Measurements from ENCODE around the gene THAP12.

The THAP12 gene

DNA sequence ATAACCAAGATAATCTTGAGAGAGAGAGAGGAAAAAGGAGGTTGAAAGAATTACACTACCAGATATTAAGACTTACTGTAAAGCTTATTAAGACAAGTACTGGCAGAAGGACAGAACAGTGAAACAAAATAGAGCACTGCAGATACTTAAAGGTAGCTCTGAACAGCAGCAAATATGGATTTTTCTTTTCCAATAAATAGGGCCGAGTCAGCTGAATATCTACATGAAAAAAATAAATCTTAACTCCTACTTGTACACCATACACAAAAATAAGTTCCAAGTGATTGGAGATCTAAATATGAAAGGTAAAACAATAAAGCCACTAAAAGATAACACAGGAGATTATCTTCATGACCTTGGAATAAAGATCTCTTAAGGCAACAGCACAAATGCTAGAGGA lies 12.4 kb downstream of the THAP12 start:
- TF ChIP-seq, protein P1, sequence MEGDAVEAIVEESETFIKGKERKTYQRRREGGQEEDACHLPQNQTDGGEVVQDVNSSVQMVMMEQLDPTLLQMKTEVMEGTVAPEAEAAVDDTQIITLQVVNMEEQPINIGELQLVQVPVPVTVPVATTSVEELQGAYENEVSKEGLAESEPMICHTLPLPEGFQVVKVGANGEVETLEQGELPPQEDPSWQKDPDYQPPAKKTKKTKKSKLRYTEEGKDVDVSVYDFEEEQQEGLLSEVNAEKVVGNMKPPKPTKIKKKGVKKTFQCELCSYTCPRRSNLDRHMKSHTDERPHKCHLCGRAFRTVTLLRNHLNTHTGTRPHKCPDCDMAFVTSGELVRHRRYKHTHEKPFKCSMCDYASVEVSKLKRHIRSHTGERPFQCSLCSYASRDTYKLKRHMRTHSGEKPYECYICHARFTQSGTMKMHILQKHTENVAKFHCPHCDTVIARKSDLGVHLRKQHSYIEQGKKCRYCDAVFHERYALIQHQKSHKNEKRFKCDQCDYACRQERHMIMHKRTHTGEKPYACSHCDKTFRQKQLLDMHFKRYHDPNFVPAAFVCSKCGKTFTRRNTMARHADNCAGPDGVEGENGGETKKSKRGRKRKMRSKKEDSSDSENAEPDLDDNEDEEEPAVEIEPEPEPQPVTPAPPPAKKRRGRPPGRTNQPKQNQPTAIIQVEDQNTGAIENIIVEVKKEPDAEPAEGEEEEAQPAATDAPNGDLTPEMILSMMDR (IDR thresholded peaks at IDR 0.05; ENCODE audit: low read depth, low read length): no peak
- in situ Hi-C loops (cut with HindIII; ENCODE audit: low sequenced_read_pairs): no loop called here
- no peak for DNase-seq (ENCODE audit: low read depth, low spot score)
- H3K4me3 ChIP-seq (ENCODE audit: low read depth, low read length): no peak overlapping the region

DNA sequence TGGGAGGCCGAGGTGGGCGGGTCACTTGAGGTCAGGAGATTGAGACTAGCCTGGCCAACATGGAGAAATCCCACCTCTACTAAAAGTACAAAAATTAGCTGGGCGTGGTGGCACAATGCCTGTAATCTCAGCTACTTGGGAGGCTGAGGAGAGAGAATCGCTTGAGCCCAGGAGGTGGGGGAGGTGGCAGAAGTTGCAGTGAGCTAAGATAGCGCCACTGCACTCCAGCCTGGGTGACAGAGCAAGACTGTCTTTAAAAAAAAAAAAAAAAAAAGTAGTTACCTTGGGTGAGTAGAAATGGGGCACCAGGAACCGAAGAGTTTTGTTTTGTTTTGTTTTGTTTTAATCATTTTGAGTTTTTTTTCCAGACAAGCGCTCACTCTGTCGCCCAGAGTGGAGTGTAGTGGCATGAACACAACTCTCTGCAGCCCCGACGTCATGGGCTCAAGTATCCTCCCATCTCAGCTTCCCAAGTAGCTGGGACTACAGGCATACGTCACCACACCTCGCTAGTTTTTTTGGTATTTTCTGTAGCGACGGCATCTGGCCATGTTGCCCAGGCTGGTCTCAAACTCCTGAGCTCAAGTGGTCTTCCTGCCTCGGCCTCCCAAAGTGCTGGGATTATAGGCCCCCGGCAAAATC lies 15.8 kb downstream of the THAP12 start:
- H3K4me3 ChIP-seq (ENCODE audit: low read depth, low read length): no peak overlapping the region
- in situ Hi-C loops (cut with HindIII; ENCODE audit: low sequenced_read_pairs): no loop called here
- TF ChIP-seq, protein P1 (IDR thresholded peaks at IDR 0.05; ENCODE audit: low read depth, low read length): no peak
- DNase-seq (ENCODE audit: low read depth, low spot score): no peak

DNA sequence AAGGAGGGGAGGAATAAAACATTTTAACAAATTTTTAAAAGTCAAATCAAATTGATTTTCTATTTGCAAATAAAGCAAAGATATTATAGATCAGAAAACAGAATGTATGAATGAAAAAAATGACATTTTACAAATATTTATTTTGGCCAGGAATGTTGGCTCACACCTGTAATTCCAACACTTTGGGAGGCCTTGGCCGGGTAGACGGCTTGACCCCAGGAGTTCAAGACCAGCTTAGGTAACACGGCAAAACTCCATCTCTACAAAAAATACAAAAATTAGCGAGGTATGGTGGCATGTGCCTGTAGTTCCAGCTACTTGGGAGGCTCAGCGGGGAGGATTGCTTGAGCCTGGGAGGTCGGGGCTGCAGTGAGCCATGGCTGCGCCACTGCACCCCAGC lies 18.2 kb downstream of the THAP12 start:
- no peak for DNase-seq (ENCODE audit: low read depth, low spot score)
- TF ChIP-seq, protein P1 (IDR thresholded peaks at IDR 0.05; ENCODE audit: low read depth, low read length): no peak
- in situ Hi-C loops (cut with HindIII; ENCODE audit: low sequenced_read_pairs): no loop called here
- H3K4me3 ChIP-seq (ENCODE audit: low read depth, low read length): no peak overlapping the region

DNA sequence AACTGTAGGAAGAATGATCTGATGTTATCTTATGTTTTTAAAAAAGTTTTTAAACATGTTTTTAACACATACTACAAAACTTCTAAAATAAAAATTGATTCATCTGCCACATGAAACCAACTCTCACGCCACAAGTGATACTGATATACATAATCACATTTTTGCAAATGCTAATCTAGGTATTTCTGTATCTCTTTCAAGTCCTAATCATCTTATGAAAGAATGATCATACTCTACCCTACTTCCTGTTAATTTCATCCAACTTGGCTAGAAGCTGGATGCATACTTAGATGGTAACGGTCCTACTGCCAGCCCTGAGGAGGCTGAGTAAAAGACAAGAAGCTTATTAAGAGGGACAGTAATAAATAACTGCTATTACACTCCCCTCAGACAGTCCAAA lies 19.2 kb downstream of the THAP12 start:
- TF ChIP-seq, protein P1 (IDR thresholded peaks at IDR 0.05; ENCODE audit: low read depth, low read length): no peak
- H3K4me3 ChIP-seq (ENCODE audit: low read depth, low read length): no peak overlapping the region
- no peak for DNase-seq (ENCODE audit: low read depth, low spot score)
- in situ Hi-C loops (cut with HindIII; ENCODE audit: low sequenced_read_pairs): no loop called here

DNA sequence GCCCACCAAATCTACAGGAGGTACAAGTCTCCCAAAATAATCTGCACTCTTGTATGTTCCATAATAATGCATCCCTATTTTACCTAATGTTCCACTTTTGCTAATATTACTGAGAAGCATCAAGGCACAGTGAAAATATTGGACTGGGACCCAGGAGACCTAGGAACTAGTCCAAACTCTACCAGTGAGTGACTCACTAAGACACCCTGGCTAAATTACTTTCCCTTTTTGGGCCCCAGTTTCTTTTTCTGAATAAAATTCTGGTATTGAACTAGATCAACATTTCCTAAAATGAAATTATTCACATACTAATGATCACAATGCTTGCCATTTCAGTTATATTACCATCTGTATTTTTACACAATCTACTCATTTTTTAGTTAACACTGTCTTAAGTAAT lies 19.6 kb downstream of the THAP12 start:
- in situ Hi-C loops (cut with HindIII; ENCODE audit: low sequenced_read_pairs): no loop called here
- H3K4me3 ChIP-seq (ENCODE audit: low read depth, low read length): no peak overlapping the region
- DNase-seq (ENCODE audit: low read depth, low spot score): no peak
- TF ChIP-seq, protein P1 (IDR thresholded peaks at IDR 0.05; ENCODE audit: low read depth, low read length): no peak

DNA sequence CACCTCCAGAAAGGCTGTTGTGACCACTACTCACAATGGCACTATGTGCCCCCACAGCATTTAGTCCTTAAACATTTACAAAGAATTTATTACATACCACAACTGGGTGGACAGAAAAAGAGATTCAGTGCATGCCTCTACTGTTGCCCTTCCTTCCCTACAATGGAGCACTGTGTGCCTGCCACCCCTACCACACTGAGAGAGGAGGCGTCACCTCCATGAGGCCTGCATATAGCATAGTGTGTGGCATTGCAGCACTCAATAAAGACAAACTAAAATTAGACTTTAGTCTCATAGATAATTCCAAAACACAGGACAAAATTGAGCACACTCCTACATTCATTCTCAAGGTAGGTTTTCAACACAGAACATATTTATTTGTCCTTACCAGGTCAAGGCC lies 25.8 kb downstream of the THAP12 start:
- H3K4me3 ChIP-seq (ENCODE audit: low read depth, low read length): no peak overlapping the region
- in situ Hi-C loops (cut with HindIII; ENCODE audit: low sequenced_read_pairs): no loop called here
- no peak for DNase-seq (ENCODE audit: low read depth, low spot score)
- TF ChIP-seq, protein P1 (IDR thresholded peaks at IDR 0.05; ENCODE audit: low read depth, low read length): no peak

All from astrocyte of the spinal cord (primary cell).